ENCODE measurements around the gene POLRMT.
"Not testable (repeated sequence)": the region's sequence is repeated elsewhere in the genome, so short reads cannot be mapped to it uniquely, and the experiment has no call there.

POLRMT gene

GRCh38 chr19:611481-611868 lies 21.9 kb downstream of the POLRMT start:
- DNase-seq (ENCODE audit: low spot score): peak; percentile 45

DNA sequence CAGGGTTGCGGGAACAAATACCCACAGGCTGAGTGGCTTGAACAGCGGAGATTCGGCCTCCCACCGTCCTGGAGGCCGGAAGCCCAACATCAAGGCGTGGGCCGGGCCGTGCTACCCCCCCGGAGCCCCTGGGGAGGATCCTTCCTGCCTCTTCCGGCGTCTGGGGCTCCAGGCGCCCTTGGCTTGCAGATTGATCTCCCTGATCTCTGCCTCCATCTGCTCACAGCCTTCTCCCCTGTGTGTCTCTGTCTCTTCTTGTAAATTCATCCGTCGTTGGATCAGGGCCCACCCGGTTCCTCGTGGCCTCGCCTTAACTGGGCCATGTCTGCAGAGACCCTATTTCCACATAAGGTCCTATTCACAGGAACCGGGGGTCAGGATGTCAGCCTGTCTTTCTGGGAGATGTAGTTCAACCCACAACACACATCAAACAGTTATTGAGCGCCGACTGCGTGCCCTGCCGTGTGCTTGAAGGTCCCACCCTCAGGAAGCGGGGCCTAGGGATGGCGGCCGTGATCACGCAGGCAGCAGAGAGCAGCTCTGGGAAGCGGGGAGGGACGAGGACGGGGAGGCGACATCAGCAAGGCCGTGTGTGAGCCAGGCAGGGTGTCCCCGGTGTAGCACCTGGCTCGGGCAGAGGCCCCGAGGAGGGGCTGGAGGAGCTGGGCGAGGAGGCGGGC lies 22.4 kb downstream of the POLRMT start:
- DNase-seq (ENCODE audit: low spot score): no peak

- DNase-seq (ENCODE audit: low spot score): no peak
These were observed 23.1 kb downstream of the POLRMT start for GRCh38 chr19:610071-610800.

DNA sequence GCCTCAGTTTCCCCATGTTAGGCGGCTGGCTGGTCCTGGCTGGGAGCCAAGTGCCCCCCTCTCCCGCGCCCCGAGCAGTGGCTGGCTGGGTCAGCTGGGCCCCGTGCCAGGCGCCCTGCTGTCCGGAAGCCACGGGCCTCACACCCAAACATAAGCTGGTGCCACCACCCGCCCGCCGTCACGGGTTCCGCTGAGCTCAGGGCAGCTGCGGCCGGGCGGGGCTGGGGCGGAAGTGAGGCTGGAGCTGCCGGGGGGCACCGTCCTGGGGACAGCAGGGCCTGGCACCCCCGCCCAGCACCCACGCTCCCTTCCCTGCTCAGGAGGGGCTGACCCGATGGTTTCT lies 24.4 kb downstream of the POLRMT start:
- no peak for DNase-seq (ENCODE audit: low spot score)

GRCh38 chr19:608155-609003 lies 25.0 kb downstream of the POLRMT start:
- no peak for DNase-seq (ENCODE audit: low spot score)

DNA sequence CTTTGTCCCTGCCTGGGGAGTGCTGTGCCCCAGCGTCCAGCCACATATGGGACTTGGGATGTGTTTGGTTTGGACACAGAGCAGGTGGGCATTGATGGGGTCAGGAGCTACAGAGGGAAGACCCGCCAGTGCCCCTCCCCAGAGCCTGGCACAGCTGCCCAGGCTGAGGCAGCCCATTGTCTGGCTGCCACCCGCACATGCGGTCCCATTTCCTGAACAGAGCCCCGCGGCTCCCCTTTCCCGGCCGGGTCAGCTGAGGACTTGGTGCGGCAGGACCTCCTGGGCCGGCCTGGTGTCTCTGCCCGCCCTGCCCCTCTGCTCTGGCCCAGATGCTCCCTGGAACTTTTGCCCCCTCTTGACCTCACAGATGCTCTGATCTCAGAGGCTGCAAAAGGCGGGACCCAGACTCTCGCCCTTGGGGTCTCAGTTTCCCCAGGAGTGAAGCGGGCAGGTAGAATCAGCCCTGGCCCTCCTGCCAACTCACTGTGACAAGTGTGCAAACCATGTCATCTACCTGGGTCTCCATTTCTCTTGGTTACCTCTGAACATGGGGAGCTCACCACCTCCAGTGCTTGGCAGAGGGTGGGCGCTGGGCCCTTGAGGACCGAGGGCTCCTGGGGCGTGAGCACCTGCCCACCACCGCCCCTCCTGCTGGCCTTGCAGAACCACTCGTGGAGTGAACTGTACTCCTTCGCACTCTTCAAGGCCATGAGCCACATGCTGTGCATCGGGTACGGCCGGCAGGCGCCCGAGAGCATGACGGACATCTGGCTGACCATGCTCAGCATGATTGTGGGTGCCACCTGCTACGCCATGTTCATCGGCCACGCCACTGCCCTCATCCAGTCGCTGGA lies 25.8 kb downstream of the POLRMT start:
- no peak for DNase-seq (ENCODE audit: low spot score)

GRCh38 chr19:605061-605971 lies 28.0 kb downstream of the POLRMT start:
- DNase-seq (ENCODE audit: low spot score): not testable (repeated sequence)

GRCh38 chr19:604355-604754 lies 29.0 kb downstream of the POLRMT start:
- DNase-seq (ENCODE audit: low spot score): no peak

GRCh38 chr19:603779-604178 lies 29.6 kb downstream of the POLRMT start:
- not testable (repeated sequence) for DNase-seq (ENCODE audit: low spot score)

- DNase-seq (ENCODE audit: low spot score): not testable (repeated sequence)
These were observed 30.1 kb downstream of the POLRMT start for GRCh38 chr19:603302-603639.

DNA sequence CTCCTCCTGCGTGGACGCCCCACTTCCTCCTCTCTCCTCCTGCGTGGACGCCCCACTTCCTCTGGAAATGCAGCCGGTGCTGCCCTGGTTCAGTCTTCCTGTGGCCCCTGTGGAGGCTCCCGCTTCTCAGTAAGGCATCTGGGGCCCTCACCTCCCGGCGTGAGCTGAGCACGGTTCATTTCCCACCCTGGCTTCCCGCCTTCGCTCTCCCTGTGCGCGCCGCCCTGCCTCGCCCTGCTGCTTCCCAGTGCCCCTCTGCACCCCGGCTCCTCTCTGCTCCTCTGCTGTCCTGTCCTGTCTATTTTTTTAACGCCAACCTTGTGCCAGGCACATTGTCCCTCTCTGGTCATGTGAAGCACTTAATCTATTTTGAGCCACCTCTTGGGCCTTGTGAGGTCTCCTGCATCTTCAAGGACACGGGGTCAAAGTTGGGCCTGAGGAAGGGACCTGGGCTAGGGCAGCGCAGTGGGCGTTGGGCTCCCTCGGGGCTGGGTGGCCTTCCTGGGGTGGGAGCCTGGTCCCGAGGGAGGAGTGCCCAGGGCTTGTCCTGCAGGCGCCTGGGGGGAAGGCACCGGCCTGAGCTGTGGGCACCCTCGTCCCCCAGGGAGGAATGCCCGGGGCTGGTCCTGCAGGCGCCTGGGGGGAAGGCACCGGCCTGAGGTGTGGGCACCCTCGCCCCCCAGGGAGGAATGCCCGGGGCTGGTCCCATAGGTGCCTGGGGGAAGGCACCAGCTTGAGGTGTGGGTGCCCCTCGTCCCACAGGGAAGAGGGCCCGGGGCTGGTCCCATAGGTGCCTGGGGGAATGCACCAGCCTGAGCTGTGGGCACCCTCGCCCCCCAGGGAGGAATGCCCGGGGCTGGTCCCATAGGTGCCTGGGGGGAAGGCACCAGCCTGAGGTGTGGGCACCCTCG lies 30.7 kb downstream of the POLRMT start:
- no peak for DNase-seq (ENCODE audit: low spot score)

DNA sequence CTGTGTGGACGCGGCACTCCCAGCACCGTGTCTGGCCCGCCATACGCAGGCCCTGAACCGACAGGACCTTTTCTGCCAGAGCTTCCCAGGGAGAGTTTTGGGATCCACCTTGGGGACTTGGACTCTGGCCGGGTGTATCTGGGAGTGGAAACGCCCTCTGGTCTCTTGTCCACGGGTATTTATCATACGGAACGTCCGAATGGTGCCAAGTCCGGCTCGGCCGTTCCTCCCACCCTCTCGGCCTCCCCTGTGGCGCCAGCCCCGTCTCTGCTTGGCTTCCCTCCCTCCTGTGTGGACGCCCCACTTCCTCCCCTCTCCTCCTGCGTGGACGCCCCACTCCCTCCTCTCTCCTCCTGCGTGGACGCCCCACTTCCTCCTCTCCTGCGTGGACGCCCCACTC lies 31.5 kb downstream of the POLRMT start:
- DNase-seq (ENCODE audit: low spot score): no peak

- DNase-seq (ENCODE audit: low spot score): no peak
These were observed 32.0 kb downstream of the POLRMT start for GRCh38 chr19:601310-601709.

- no peak for DNase-seq (ENCODE audit: low spot score)
These were observed 35.7 kb downstream of the POLRMT start for GRCh38 chr19:597406-598315.

DNA sequence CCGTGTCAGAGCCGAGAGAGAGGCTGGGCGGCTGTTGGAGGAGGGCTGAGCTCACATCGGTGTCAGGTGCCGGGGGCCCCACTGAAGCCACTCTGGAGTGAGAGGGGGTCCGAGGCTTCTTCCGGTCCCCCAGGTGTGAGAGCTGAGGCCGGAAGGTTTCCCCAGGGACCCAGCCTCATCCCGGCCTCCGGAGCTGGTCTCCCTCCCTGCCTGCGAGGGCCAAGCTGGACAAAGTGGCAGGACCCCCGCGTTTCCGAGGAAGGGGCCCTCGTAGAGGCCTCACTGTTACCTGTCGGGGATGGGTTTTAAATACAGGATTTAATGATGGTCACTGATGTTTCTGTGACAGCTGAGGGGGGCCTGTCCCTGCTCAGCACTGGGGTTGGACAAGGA lies 37.1 kb downstream of the POLRMT start:
- no peak for DNase-seq (ENCODE audit: low spot score)

- DNase-seq (ENCODE audit: low spot score): no peak
These were observed 37.7 kb downstream of the POLRMT start for GRCh38 chr19:595326-596262.

GRCh38 chr19:594265-594870 lies 39.0 kb downstream of the POLRMT start:
- DNase-seq (ENCODE audit: low spot score): no peak
